ENCODE results near the gene B4GALT2.

The B4GALT2 gene

DNA sequence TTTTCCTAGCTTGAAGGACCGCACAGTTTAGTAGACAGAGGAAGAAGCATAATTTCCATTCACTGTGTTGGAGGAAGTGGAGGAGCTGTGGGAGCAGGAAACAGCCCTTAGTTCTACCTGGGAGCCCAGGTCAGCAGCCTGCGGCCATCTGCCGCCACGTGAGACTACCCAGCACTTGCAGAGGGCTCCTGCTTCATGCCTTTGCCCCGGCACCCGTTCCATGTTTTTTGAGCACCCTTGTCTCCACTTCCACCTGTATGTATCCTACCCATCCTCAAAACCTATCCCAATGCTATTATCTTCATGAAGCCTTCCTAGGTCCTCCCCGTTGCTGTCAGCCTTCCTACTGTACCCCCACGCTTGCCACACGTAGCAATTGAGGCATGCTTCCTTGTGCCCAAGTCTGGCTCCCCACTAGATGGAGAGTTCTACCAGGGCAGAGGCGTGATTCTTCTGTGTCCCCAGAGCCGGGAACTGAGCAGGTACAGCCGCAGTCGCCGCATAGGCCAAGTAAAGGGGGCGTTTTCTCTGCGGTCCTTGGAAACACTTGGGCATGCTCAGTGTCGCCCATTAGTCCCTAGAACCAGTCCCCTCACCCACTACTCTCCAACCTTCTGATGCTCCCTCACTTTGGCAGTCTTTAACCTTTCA lies 50.4 kb downstream of the B4GALT2 start:
- Histone ChIP-seq H3K9ac (ENCODE audit: low read length) (peak overlapping the region; percentile 92), H3K36me3 (ENCODE audit: control insufficient read depth, insufficient read depth, low read length, severe bottlenecking) (no peaks in the 10 kb centered on the region), H3K9me3 (ENCODE audit: control insufficient read depth, low read length) (no peaks in the 10 kb centered on the region), H3K4me1 (ENCODE audit: control insufficient read depth, insufficient read depth, low read length) (peaks cover 20% of the 10 kb centered on the region), H3K27me3 (replicated peaks; ENCODE audit: control insufficient read depth, insufficient read depth, low read length) (no peaks in the 10 kb centered on the region), H3K4me3 (ENCODE audit: low read length) (peak overlapping the region; percentile 96)
- DNase-seq (ENCODE audit: low read depth): no peak

DNA sequence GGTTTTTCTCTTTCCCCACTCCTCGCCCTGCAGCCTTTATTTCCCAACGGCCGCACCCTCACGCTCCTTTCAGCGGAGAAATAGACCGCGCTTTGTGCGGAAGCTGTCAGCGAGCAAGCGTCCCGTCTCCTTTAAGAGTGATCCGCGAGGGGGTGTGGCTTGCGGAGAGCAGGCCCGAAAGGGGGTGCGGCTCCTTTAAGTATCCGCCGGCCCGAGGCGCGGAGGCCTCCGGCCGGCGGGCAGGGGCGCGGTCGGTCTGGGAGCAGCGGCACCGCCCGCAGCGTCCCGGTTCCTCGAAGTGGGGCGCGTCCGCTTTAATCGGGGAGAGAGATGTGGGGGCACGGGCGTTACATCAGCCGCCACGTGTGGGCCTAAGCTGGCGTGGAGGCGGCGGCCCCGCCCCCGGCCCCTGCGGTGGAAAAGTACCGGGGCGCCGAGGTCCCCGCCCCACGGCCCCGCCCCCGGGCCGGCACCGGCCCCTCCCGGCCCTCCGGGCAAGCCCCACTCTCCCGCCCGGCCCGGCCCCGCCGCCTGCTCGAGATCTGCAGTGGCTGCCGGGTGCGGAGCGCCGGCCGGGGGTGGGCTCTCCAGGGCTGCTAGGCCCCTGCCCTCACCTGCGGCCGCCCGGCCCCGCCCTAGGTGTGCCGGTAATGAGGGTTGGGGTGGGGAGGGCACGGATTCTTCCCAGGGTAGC lies 51.0 kb downstream of the B4GALT2 start:
- H3K9ac ChIP-seq (ENCODE audit: low read length): peak overlapping the region; percentile 92
- peak; percentile 95 for DNase-seq (ENCODE audit: low read depth)

DNA sequence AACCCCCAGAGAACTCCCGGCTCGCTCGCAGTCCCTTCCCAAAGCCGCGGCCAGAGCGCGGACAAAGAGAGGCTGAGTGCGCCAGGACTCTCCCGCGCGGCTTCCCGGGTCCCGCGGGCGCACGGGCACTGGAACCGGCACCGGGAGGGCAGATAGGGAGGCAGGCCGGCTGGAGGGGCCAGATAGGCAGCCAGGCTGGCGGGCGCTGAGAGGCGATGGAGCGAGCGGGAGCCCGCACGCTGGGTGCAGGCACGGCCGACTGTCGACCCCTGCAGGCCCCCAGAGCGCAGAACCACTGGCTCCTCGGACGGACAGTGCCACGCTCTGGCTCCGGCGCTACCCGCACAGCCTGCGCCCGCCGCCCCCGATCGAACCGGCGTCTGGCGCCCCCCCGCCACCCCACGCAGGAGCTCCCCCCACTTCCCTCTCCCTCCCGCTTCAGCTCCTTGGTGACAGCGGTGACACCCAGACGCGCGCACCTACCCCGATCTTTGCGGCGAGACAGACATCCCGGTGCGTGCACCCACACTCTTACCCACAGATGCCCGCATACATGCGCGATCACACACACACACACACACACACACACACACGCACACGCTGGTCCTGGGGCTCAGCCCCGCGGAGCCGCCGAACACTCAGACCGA lies 51.7 kb downstream of the B4GALT2 start:
- peak overlapping the region; percentile 92 for H3K9ac ChIP-seq (ENCODE audit: low read length)
- peaks cover 27% of the 10 kb centered on the region for H3K4me1 ChIP-seq (ENCODE audit: control insufficient read depth, insufficient read depth, low read length)
- no peaks in the 10 kb centered on the region for H3K9me3 ChIP-seq (ENCODE audit: control insufficient read depth, low read length)
- DNase-seq (ENCODE audit: low read depth): peak; percentile 69
- H3K4me3 ChIP-seq (ENCODE audit: low read length): peak overlapping the region; percentile 96
- H3K36me3 ChIP-seq (ENCODE audit: control insufficient read depth, insufficient read depth, low read length, severe bottlenecking): no peaks in the 10 kb centered on the region
- H3K27me3 ChIP-seq (replicated peaks; ENCODE audit: control insufficient read depth, insufficient read depth, low read length): no peaks in the 10 kb centered on the region

More for the DNA sequence above, 51.0 kb downstream of the B4GALT2 start:
- H3K4me3 ChIP-seq (ENCODE audit: low read length): peak overlapping the region; percentile 96
- no peaks in the 10 kb centered on the region for H3K36me3 ChIP-seq (ENCODE audit: control insufficient read depth, insufficient read depth, low read length, severe bottlenecking)
- no peaks in the 10 kb centered on the region for H3K27me3 ChIP-seq (replicated peaks; ENCODE audit: control insufficient read depth, insufficient read depth, low read length)
- H3K9me3 ChIP-seq (ENCODE audit: control insufficient read depth, low read length): no peaks in the 10 kb centered on the region
- H3K4me1 ChIP-seq (ENCODE audit: control insufficient read depth, insufficient read depth, low read length): peaks cover 20% of the 10 kb centered on the region

DNA sequence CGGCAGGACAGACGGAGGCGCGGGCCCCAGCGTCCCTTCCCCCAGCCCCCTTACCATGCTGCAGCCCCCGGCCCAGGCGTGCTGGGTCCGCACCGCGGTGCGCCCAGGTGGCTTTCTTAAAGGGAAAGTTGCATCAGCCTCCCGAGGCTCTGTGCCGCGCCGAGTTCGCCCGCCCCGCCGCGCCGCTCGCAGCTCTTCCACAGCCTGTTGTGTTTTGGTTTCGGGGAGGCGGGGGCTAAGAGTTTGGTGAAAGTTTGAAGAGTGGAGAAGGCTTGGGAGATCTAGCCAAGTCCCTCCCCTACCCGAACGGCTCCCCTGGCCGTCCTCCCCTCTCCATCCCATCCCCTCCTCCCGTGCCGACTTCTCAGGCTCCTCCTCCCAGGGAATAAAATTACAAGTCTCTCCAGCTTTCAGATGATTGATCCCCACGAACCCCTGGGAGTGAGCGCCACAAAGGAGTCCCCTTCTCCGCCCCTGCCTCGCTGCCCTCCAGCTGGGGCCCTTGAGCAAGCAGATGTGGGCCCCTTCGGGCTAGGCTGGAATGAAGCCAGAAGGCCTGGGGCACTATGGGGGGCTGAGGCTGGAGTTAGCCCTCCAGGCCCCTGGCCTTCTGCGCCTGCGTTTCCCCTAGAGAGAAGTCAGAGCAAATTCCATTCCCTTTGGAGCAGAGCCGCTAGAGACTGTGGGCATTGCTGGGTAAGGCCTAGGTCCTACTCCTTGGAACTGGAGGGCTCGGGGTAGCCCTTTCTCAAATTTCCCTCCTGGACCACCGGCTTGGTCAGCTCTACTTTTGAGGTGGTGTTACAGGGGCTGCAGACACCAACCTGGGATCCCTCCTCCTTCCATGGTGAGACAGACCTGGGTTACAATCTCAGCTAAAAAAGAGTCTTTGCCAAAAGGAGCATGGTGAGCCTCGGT lies 52.5 kb downstream of the B4GALT2 start, which contains the start of gene SLC6A9:
Gene SLC6A9, minus strand, starts transcription at position 211 of the 918 bp plus-strand sequence. CDS start 7,185 bp downstream, outside the sequence.
- no peaks in the 10 kb centered on the region for H3K9me3 ChIP-seq (ENCODE audit: control insufficient read depth, low read length)
- no peaks in the 10 kb centered on the region for H3K27me3 ChIP-seq (replicated peaks; ENCODE audit: control insufficient read depth, insufficient read depth, low read length)
- DNase-seq (ENCODE audit: low read depth): peak; percentile 89
- no peaks in the 10 kb centered on the region for H3K36me3 ChIP-seq (ENCODE audit: control insufficient read depth, insufficient read depth, low read length, severe bottlenecking)
- peaks cover 35% of the 10 kb centered on the region for H3K4me1 ChIP-seq (ENCODE audit: control insufficient read depth, insufficient read depth, low read length)
- peak within 1 kb of the TSS; percentile 96 for H3K4me3 ChIP-seq (ENCODE audit: low read length)
- peak within 1 kb of the TSS; percentile 92 for H3K9ac ChIP-seq (ENCODE audit: low read length)

DNA sequence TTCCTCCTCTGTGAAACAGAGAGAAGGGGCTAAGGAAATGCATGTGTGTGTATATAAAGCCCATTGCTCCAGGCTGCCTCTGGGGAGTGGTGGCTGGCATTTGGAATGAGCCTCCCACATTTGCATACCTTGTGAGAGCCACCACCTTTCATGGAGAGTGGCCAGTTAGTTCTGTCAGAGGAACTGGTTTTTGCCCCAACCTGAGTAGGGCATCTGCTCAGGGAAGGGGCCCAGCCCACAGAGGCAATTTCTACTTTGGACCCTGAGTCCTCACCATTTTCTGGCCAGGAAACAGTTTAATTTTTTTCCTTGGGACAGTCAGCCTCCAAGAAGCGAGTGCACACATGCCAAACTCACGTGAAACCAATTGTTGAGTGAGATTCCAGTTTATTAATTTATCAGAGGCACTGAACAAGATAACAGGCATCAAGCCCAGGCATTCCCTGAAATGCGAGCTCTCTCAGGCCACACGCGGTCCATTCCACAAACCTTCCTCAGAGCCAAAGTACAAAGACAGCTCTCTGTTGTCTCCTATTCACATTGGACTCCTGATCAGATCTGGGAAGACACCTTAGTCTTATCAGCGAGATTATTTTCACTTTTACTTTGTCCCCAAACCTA lies 53.3 kb downstream of the B4GALT2 start:
- Histone ChIP-seq H3K36me3 (ENCODE audit: control insufficient read depth, insufficient read depth, low read length, severe bottlenecking) (no peaks in the 10 kb centered on the region), H3K4me1 (ENCODE audit: control insufficient read depth, insufficient read depth, low read length) (peaks cover 40% of the 10 kb centered on the region), H3K4me3 (ENCODE audit: low read length) (no peak overlapping the region), H3K9ac (ENCODE audit: low read length) (no peak overlapping the region), H3K27me3 (replicated peaks; ENCODE audit: control insufficient read depth, insufficient read depth, low read length) (no peaks in the 10 kb centered on the region), H3K9me3 (ENCODE audit: control insufficient read depth, low read length) (no peaks in the 10 kb centered on the region)
- DNase-seq (ENCODE audit: low read depth): no peak

DNA sequence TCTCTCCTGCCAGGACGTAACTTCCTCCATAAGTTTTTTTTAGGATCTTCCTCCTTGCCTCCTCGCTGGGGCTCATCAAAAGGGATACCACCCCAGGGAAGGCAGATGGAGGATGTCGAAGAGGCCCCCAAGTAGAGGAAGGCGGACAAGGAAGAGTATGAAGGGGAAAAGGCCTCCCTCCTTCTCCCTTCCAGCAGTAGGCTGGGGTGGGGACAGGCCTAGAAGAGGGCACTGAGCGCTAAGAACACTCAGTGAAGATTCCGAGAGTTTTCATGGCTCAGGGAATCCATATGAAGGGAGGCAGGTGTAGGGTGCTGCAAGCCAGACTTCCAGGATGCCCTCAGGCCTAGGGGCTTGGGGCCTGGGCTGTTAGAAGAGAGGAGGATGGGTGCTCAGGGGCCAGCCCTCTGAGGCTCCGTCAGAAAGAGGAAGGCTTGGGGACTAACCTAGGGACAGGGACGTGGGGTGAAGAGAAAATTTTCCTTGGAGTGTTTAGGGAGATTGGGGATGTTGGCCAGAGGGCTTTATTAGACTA lies 54.1 kb downstream of the B4GALT2 start:
- Histone ChIP-seq H3K9ac (ENCODE audit: low read length) (no peak overlapping the region), H3K4me3 (ENCODE audit: low read length) (no peak overlapping the region)

DNA sequence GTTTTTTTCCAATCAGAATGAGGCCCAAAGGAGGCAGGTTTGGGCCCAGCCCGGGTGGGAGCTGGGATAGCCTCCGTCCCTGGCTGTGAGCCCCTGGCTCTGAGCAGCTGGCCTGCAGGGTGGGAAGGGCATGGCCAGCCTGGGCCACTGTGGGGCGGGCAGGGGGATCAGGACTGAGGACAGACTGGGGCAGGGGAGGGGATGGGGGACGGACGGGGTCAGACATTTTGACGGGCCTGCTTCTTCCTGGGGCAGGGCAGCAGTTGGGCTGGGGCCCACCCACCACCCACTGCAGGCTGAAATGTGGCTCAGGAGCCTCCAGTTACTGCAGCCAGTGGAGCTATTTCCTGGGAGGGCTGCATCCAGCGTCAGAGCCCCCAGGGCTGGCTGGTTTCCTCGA lies 54.7 kb downstream of the B4GALT2 start:
- H3K27me3 ChIP-seq (replicated peaks; ENCODE audit: control insufficient read depth, insufficient read depth, low read length): no peaks in the 10 kb centered on the region
- H3K9me3 ChIP-seq (ENCODE audit: control insufficient read depth, low read length): no peaks in the 10 kb centered on the region
- H3K36me3 ChIP-seq (ENCODE audit: control insufficient read depth, insufficient read depth, low read length, severe bottlenecking): no peaks in the 10 kb centered on the region
- no peak for DNase-seq (ENCODE audit: low read depth)
- H3K9ac ChIP-seq (ENCODE audit: low read length): no peak overlapping the region
- no peak overlapping the region for H3K4me3 ChIP-seq (ENCODE audit: low read length)
- H3K4me1 ChIP-seq (ENCODE audit: control insufficient read depth, insufficient read depth, low read length): peaks cover 40% of the 10 kb centered on the region

More for the DNA sequence above, 54.1 kb downstream of the B4GALT2 start:
- Histone ChIP-seq H3K27me3 (replicated peaks; ENCODE audit: control insufficient read depth, insufficient read depth, low read length) (no peaks in the 10 kb centered on the region), H3K4me1 (ENCODE audit: control insufficient read depth, insufficient read depth, low read length) (peaks cover 40% of the 10 kb centered on the region), H3K9me3 (ENCODE audit: control insufficient read depth, low read length) (no peaks in the 10 kb centered on the region), H3K36me3 (ENCODE audit: control insufficient read depth, insufficient read depth, low read length, severe bottlenecking) (no peaks in the 10 kb centered on the region)
- DNase-seq (ENCODE audit: low read depth): no peak

DNA sequence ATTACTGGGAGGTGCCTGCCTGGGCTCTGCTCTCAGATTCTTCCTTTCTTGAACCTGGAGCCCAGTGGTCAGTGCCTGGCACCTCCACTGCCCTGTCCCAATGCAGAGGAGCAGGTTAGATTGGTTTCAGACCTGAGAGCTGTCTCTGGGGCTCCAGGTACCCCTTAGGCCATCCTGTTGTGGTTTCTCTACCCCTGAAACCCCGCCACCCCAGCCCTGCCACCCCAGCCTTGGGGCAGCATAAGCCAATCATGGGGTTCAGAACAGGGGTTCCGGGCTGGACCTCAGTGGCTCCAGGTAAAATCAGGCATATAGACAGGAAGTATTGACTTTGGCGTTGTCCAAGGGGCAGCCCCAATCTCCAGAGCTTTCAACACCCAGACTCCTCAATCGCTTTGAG lies 55.4 kb downstream of the B4GALT2 start:
- H3K36me3 ChIP-seq (ENCODE audit: control insufficient read depth, insufficient read depth, low read length, severe bottlenecking): no peaks in the 10 kb centered on the region
- no peaks in the 10 kb centered on the region for H3K9me3 ChIP-seq (ENCODE audit: control insufficient read depth, low read length)
- H3K4me1 ChIP-seq (ENCODE audit: control insufficient read depth, insufficient read depth, low read length): peaks cover 40% of the 10 kb centered on the region
- no peak overlapping the region for H3K9ac ChIP-seq (ENCODE audit: low read length)
- no peaks in the 10 kb centered on the region for H3K27me3 ChIP-seq (replicated peaks; ENCODE audit: control insufficient read depth, insufficient read depth, low read length)
- no peak for DNase-seq (ENCODE audit: low read depth)
- H3K4me3 ChIP-seq (ENCODE audit: low read length): no peak overlapping the region

DNA sequence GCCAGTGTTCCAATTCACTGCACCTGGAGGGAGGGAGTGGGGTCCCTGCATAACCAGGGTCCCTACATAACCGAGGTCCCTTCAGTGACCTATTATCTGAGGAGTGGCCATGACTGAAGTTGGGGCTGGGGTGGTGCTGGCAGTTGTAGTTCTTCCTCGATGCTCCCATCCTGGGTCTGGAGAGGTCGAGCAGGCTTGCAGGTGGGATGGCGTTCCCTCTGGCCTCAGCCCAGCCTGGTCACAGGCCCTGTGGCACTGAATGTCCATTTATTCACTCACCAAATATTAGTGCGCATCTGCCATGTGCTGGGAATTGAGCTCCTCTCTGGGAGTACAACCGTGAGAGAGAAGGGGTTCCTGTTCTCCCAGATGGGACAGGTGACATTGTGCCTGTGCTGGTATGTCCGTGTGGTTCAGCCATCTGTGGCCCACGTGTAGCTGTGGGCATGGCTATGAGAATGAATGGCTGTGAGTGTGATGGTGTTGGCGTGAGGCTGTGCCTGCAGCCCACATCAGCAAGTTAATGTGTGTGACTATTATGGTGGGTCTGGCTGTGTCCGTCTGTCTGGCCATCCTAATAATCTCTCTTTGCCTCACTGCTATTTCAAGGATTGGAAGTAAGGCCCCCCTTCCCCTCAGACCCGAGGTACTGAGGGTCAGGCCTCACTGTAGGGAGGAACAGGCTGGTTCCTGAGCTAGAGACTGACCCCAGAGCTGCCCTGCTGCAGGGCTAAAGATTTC lies 56.1 kb downstream of the B4GALT2 start:
- Histone ChIP-seq H3K36me3 (ENCODE audit: control insufficient read depth, insufficient read depth, low read length, severe bottlenecking) (no peaks in the 10 kb centered on the region), H3K27me3 (replicated peaks; ENCODE audit: control insufficient read depth, insufficient read depth, low read length) (no peaks in the 10 kb centered on the region), H3K9ac (ENCODE audit: low read length) (peak overlapping the region; percentile 43), H3K4me3 (ENCODE audit: low read length) (no peak overlapping the region), H3K4me1 (ENCODE audit: control insufficient read depth, insufficient read depth, low read length) (peaks cover 43% of the 10 kb centered on the region), H3K9me3 (ENCODE audit: control insufficient read depth, low read length) (no peaks in the 10 kb centered on the region)
- no peak for DNase-seq (ENCODE audit: low read depth)
